Stimulated activated naive CD8-positive, alpha-beta T cell treated with anti-CD3 and anti-CD28 coated beads, Interleukin-15, Interleukin-2, amounts not matched to agents 100 ng/mL and 50 ng/mL, for 24 hours (primary cell): ENCODE measurements around the gene GNG4.
"Not testable (repeated sequence)": the region's sequence is repeated elsewhere in the genome, so short reads cannot be mapped to it uniquely, and the experiment has no call there.

Experiments used
- H3K27ac Mint-ChIP-seq: one replicate; pipeline ENCODE4 v1.8.0; 2021; ENCODE audit warnings: mild to moderate bottlenecking, mixed read lengths
- H3K27me3 Mint-ChIP-seq: one replicate; pipeline ENCODE4 v1.8.0; 2021; ENCODE audit warnings: mixed read lengths
- H3K36me3 Mint-ChIP-seq: one replicate; pipeline ENCODE4 v1.8.0; 2021; ENCODE audit warnings: low read depth, mixed read lengths
- H3K4me1 Mint-ChIP-seq: one replicate; pipeline ENCODE4 v1.8.0; 2021; ENCODE audit warnings: low read depth, mixed read lengths
- H3K4me3 Mint-ChIP-seq: one replicate; pipeline ENCODE4 v1.8.0; 2021; ENCODE audit warnings: mild to moderate bottlenecking, mixed read lengths
- H3K9me3 Mint-ChIP-seq: one replicate; pipeline ENCODE4 v1.8.0; 2021; ENCODE audit warnings: mixed read lengths

The GNG4 gene

GRCh38 chr1:235562589-235562988, 87.0 kb downstream of the GNG4 start:
- Mint-ChIP-seq H3K9me3 (no peaks in the 10 kb centered on the region), H3K27ac (no peak overlapping the region), H3K4me3 (no peak overlapping the region), H3K36me3 (no peaks in the 10 kb centered on the region), H3K4me1 (peaks cover 3% of the 10 kb centered on the region), H3K27me3 (no peaks in the 10 kb centered on the region)

- Mint-ChIP-seq H3K27me3 (no peaks in the 10 kb centered on the region), H3K4me3 (no peak overlapping the region), H3K9me3 (no peaks in the 10 kb centered on the region), H3K27ac (no peak overlapping the region), H3K36me3 (no peaks in the 10 kb centered on the region), H3K4me1 (no peaks in the 10 kb centered on the region)
Observed at GRCh38 chr1:235558621-235559169, 90.9 kb downstream of the GNG4 start.

GRCh38 chr1:235557495-235557894, 92.1 kb downstream of the GNG4 start:
- no peak overlapping the region for H3K27ac Mint-ChIP-seq
- no peaks in the 10 kb centered on the region for H3K36me3 Mint-ChIP-seq
- H3K27me3 Mint-ChIP-seq, result no peaks in the 10 kb centered on the region

GRCh38 chr1:235556807-235557206, 92.8 kb downstream of the GNG4 start:
- no peaks in the 10 kb centered on the region for H3K27me3 Mint-ChIP-seq
- H3K27ac Mint-ChIP-seq, result no peak overlapping the region
- H3K4me1 Mint-ChIP-seq, result no peaks in the 10 kb centered on the region
- H3K4me3 Mint-ChIP-seq, result no peak overlapping the region
- no peaks in the 10 kb centered on the region for H3K9me3 Mint-ChIP-seq
- no peaks in the 10 kb centered on the region for H3K36me3 Mint-ChIP-seq

More at GRCh38 chr1:235557495-235557894, 92.1 kb downstream of the GNG4 start:
- no peak overlapping the region for H3K4me3 Mint-ChIP-seq
- no peaks in the 10 kb centered on the region for H3K4me1 Mint-ChIP-seq
- no peaks in the 10 kb centered on the region for H3K9me3 Mint-ChIP-seq

- Mint-ChIP-seq H3K4me1 (no peaks in the 10 kb centered on the region), H3K27me3 (no peaks in the 10 kb centered on the region), H3K36me3 (no peaks in the 10 kb centered on the region), H3K27ac (no peak overlapping the region), H3K9me3 (no peaks in the 10 kb centered on the region), H3K4me3 (no peak overlapping the region)
Observed at GRCh38 chr1:235553112-235553551, 96.5 kb downstream of the GNG4 start.

GRCh38 chr1:235552146-235552716, 97.4 kb downstream of the GNG4 start:
- Mint-ChIP-seq H3K9me3 (no peaks in the 10 kb centered on the region), H3K4me3 (no peak overlapping the region), H3K4me1 (no peaks in the 10 kb centered on the region), H3K27me3 (no peaks in the 10 kb centered on the region), H3K27ac (no peak overlapping the region), H3K36me3 (no peaks in the 10 kb centered on the region)

GRCh38 chr1:235549351-235550139, 100.0 kb downstream of the GNG4 start:
- no peaks in the 10 kb centered on the region for H3K4me1 Mint-ChIP-seq
- no peak overlapping the region for H3K4me3 Mint-ChIP-seq
- H3K9me3 Mint-ChIP-seq, result no peaks in the 10 kb centered on the region
- no peak overlapping the region for H3K27ac Mint-ChIP-seq
- no peaks in the 10 kb centered on the region for H3K36me3 Mint-ChIP-seq
- no peaks in the 10 kb centered on the region for H3K27me3 Mint-ChIP-seq

- not testable (repeated sequence) for H3K9me3 Mint-ChIP-seq, H3K4me1 Mint-ChIP-seq, H3K27ac Mint-ChIP-seq, H3K4me3 Mint-ChIP-seq, H3K27me3 Mint-ChIP-seq, H3K36me3 Mint-ChIP-seq
Observed at GRCh38 chr1:235546369-235547155, 103.0 kb downstream of the GNG4 start.

GRCh38 chr1:235545292-235545930, 104.2 kb downstream of the GNG4 start:
- Mint-ChIP-seq H3K4me3 (no peak overlapping the region), H3K27me3 (no peaks in the 10 kb centered on the region), H3K36me3 (no peaks in the 10 kb centered on the region), H3K9me3 (no peaks in the 10 kb centered on the region), H3K27ac (no peak overlapping the region), H3K4me1 (no peaks in the 10 kb centered on the region)

- not testable (repeated sequence) for H3K27ac Mint-ChIP-seq, H3K36me3 Mint-ChIP-seq, H3K27me3 Mint-ChIP-seq, H3K4me1 Mint-ChIP-seq, H3K9me3 Mint-ChIP-seq, H3K4me3 Mint-ChIP-seq
Observed at GRCh38 chr1:235542845-235543244, 106.7 kb downstream of the GNG4 start.

- H3K27ac Mint-ChIP-seq, result no peak overlapping the region
- H3K27me3 Mint-ChIP-seq, result no peaks in the 10 kb centered on the region
- H3K4me1 Mint-ChIP-seq, result no peaks in the 10 kb centered on the region
- H3K4me3 Mint-ChIP-seq, result no peak overlapping the region
- no peaks in the 10 kb centered on the region for H3K9me3 Mint-ChIP-seq
- no peaks in the 10 kb centered on the region for H3K36me3 Mint-ChIP-seq
Observed at GRCh38 chr1:235533476-235534168, 116.0 kb downstream of the GNG4 start.

GRCh38 chr1:235532360-235532759, 117.2 kb downstream of the GNG4 start:
- H3K27ac Mint-ChIP-seq, result no peak overlapping the region

GRCh38 chr1:235527196-235527814, 122.3 kb downstream of the GNG4 start:
- Mint-ChIP-seq H3K9me3 (no peaks in the 10 kb centered on the region), H3K4me3 (no peak overlapping the region), H3K4me1 (no peaks in the 10 kb centered on the region), H3K36me3 (no peaks in the 10 kb centered on the region), H3K27ac (no peak overlapping the region), H3K27me3 (no peaks in the 10 kb centered on the region)

More at GRCh38 chr1:235532360-235532759, 117.2 kb downstream of the GNG4 start:
- H3K36me3 Mint-ChIP-seq, result no peaks in the 10 kb centered on the region
- H3K9me3 Mint-ChIP-seq, result no peaks in the 10 kb centered on the region
- H3K27me3 Mint-ChIP-seq, result no peaks in the 10 kb centered on the region
- H3K4me3 Mint-ChIP-seq, result no peak overlapping the region
- H3K4me1 Mint-ChIP-seq, result no peaks in the 10 kb centered on the region

- Mint-ChIP-seq H3K27me3 (peaks cover 2% of the 10 kb centered on the region), H3K36me3 (no peaks in the 10 kb centered on the region), H3K27ac (no peak overlapping the region), H3K9me3 (no peaks in the 10 kb centered on the region), H3K4me1 (no peaks in the 10 kb centered on the region), H3K4me3 (no peak overlapping the region)
Observed at GRCh38 chr1:235525314-235525713, 124.3 kb downstream of the GNG4 start.
